IMR-90 (cell line): ENCODE results near the gene SPRED2.

Experiments used
- CEBPB ChIP-seq: IDR thresholded peaks from 2 replicates; pipeline ENCODE4 v1.6.1; 2012; ENCODE audit warnings: low read depth, low read length, improper control_type of control experiment
- CHD1 ChIP-seq: IDR thresholded peaks from 2 replicates; pipeline ENCODE4 v1.6.1; 2012; ENCODE audit warnings: low read depth, low read length, improper control_type of control experiment
- CTCF ChIP-seq: conservative IDR thresholded peaks from 2 replicates; pipeline ENCODE4 v1.5.1; 2012; ENCODE audit warnings: mild to moderate bottlenecking, low read depth, low read length, improper control_type of control experiment
- MAFK ChIP-seq: IDR thresholded peaks from 2 replicates; pipeline ENCODE4 v1.6.1; 2012; ENCODE audit warnings: low read depth, low read length, improper control_type of control experiment
- MAZ ChIP-seq: IDR thresholded peaks from 2 replicates; pipeline ENCODE4 v1.6.1; 2012; ENCODE audit warnings: low read depth, mild to moderate bottlenecking, low read length, improper control_type of control experiment, moderate library complexity, borderline replicate concordance
- POLR2A ChIP-seq: IDR thresholded peaks from 2 replicates; pipeline ENCODE4 v1.6.1; 2012; ENCODE audit warnings: mild to moderate bottlenecking, low read depth, low read length
- RAD21 ChIP-seq: IDR thresholded peaks from 2 replicates; pipeline ENCODE4 v1.6.1; 2012; ENCODE audit warnings: low read length, improper control_type of control experiment
- RCOR1 ChIP-seq: IDR thresholded peaks from 2 replicates; pipeline ENCODE4 v1.6.1; 2012; ENCODE audit warnings: mild to moderate bottlenecking, low read length, improper control_type of control experiment; ENCODE audit not compliant: insufficient replicate concordance
- USF2 ChIP-seq: fragments of 150-350 bp; IDR thresholded peaks from 2 replicates; pipeline ENCODE4 v1.6.1; 2017; ENCODE audit warnings: mild to moderate bottlenecking, antibody characterized with exemption, low read length, low read depth

GRCh38 chr2:65378290-65378689, 54.1 kb downstream of the SPRED2 start:
- TF ChIP-seq CTCF (no peak), RCOR1 (no peak), CEBPB (no peak), MAFK (no peak), CHD1 (no peak), POLR2A (no peak), RAD21 (no peak), MAZ (no peak), USF2 (no peak)
